SK-N-SH treated with all-trans-retinoic acid at 6 μM for 48 hours (cell line): ENCODE results near the gene CNGB1.

Experiments
- ATAC-seq: fragments of 200-7000 bp; cut with Tn5 transposase; 3 replicates; pipeline ENCODE4 v1.9.1; 2020; ENCODE audit warnings: mild to moderate bottlenecking, moderate library complexity
- ARNTL ChIP-seq: fragments of 450-650 bp; formaldehyde crosslinking; IDR thresholded peaks from 2 replicates; pipeline ENCODE4 v1.5.0; 2020; ENCODE audit warnings: low read depth, mild to moderate bottlenecking, moderate library complexity, borderline replicate concordance
- BACH2 ChIP-seq: fragments of 250-450 bp; sonication (Bioruptor Pico); IDR thresholded peaks from 2 replicates; pipeline ENCODE4 v1.9.0; 2021; ENCODE audit warnings: mild to moderate bottlenecking, borderline replicate concordance
- CREB5 ChIP-seq: fragments of 250-450 bp; sonication (Bioruptor Pico); IDR thresholded peaks from 2 replicates; pipeline ENCODE4 v1.5.1; 2020; ENCODE audit warnings: low read depth, mild to moderate bottlenecking, moderate library complexity
- CSDC2 ChIP-seq: fragments of 250-450 bp; sonication (Bioruptor Pico); IDR thresholded peaks from 2 replicates; pipeline ENCODE4 v1.5.0; 2020; ENCODE audit warnings: mild to moderate bottlenecking, moderate library complexity
- CSRNP3 ChIP-seq: fragments of 250-450 bp; sonication (Bioruptor Pico); IDR thresholded peaks from 2 replicates; pipeline ENCODE4 v1.5.1; 2021; ENCODE audit warnings: mild to moderate bottlenecking, moderate library complexity
- ESRRG ChIP-seq: fragments of 250-450 bp; sonication (Bioruptor Pico); IDR thresholded peaks from 2 replicates; pipeline ENCODE4 v1.6.1; 2021; ENCODE audit warnings: mild to moderate bottlenecking
- GLIS3 ChIP-seq: fragments of 250-450 bp; sonication (Bioruptor Pico); IDR thresholded peaks from 2 replicates; pipeline ENCODE4 v1.5.0; 2020; ENCODE audit warnings: mild to moderate bottlenecking, moderate library complexity
- ISL1 ChIP-seq: fragments of 250-450 bp; sonication (Bioruptor Pico); IDR thresholded peaks from 2 replicates; pipeline ENCODE4 v2.1.2; 2022; ENCODE audit warnings: mild to moderate bottlenecking, moderate library complexity
- OSR1 ChIP-seq: fragments of 250-450 bp; sonication (Bioruptor Pico); IDR thresholded peaks from 2 replicates; pipeline ENCODE4 v1.8.0; 2022; ENCODE audit warnings: moderate library complexity, mild to moderate bottlenecking, inconsistent platforms
- PATZ1 ChIP-seq: fragments of 250-450 bp; sonication (Bioruptor Pico); IDR thresholded peaks from 2 replicates; pipeline ENCODE4 v1.8.0; 2020; ENCODE audit warnings: mild to moderate bottlenecking, moderate library complexity, borderline replicate concordance
- RARB ChIP-seq: fragments of 250-450 bp; sonication (Bioruptor Pico); IDR thresholded peaks from 2 replicates; pipeline ENCODE4 v1.8.0; 2021; ENCODE audit warnings: mild to moderate bottlenecking, moderate library complexity
- SNAI2 ChIP-seq: fragments of 250-450 bp; sonication (Bioruptor Pico); IDR thresholded peaks from 2 replicates; pipeline ENCODE4 v1.5.0; 2020; ENCODE audit warnings: mild to moderate bottlenecking, moderate library complexity
- TCF4 ChIP-seq: fragments of 250-450 bp; sonication (Bioruptor Pico); IDR thresholded peaks from 2 replicates; pipeline ENCODE4 v1.8.0; 2021; ENCODE audit warnings: mild to moderate bottlenecking, moderate library complexity, borderline replicate concordance
- TSHZ2 ChIP-seq: fragments of 250-450 bp; sonication (Bioruptor Pico); IDR thresholded peaks from 2 replicates; pipeline ENCODE4 v1.5.0; 2020; ENCODE audit warnings: mild to moderate bottlenecking, moderate library complexity
- ZC3H10 ChIP-seq: fragments of 250-450 bp; sonication (Bioruptor Pico); IDR thresholded peaks from 2 replicates; pipeline ENCODE4 v1.5.1; 2021; ENCODE audit warnings: mild to moderate bottlenecking, moderate library complexity
- ZFP3 ChIP-seq: fragments of 250-450 bp; sonication (Bioruptor Pico); IDR thresholded peaks from 2 replicates; pipeline ENCODE4 v1.5.0; 2020; ENCODE audit warnings: mild to moderate bottlenecking, moderate library complexity
- ZNF565 ChIP-seq: fragments of 450-650 bp; formaldehyde crosslinking; conservative IDR thresholded peaks from 2 replicates; pipeline ENCODE4 v1.5.0; 2020; ENCODE audit warnings: low read depth, mild to moderate bottlenecking, moderate library complexity
- ZNF70 ChIP-seq: fragments of 450-650 bp; formaldehyde crosslinking; IDR thresholded peaks from 2 replicates; pipeline ENCODE4 v1.5.0; 2020; ENCODE audit warnings: mild to moderate bottlenecking, moderate library complexity
- ZNF8 ChIP-seq: fragments of 450-650 bp; formaldehyde crosslinking; IDR thresholded peaks from 2 replicates; pipeline ENCODE4 v1.5.0; 2020; ENCODE audit warnings: mild to moderate bottlenecking, moderate library complexity

Gene CNGB1

GRCh38 chr16:57959804-57960203 lies 11.1 kb downstream of the CNGB1 start:
- TF ChIP-seq OSR1 (CRISPR knock-in tag) (no peak), ARNTL (CRISPR knock-in tag) (no peak), CSRNP3 (no peak), ZNF70 (CRISPR knock-in tag) (no peak), CSDC2 (CRISPR knock-in tag) (no peak), BACH2 (no peak)
- no peak for ATAC-seq

GRCh38 chr16:57959121-57959520 lies 11.8 kb downstream of the CNGB1 start:
- TF ChIP-seq CREB5 (CRISPR knock-in tag) (no peak), CSRNP3 (no peak), ESRRG (CRISPR knock-in tag) (no peak), ZFP3 (CRISPR knock-in tag) (no peak), PATZ1 (CRISPR knock-in tag) (no peak), RARB (CRISPR knock-in tag) (no peak), ZNF8 (CRISPR knock-in tag) (no peak), CSDC2 (CRISPR knock-in tag) (no peak), ZC3H10 (CRISPR knock-in tag) (no peak), GLIS3 (CRISPR knock-in tag) (no peak), SNAI2 (no peak)
- no peak for ATAC-seq

- ATAC-seq = no peak
- no peak for TF ChIP-seq ZC3H10 (CRISPR knock-in tag)
- TF ChIP-seq SNAI2 = no peak
- no peak for TF ChIP-seq ZFP3 (CRISPR knock-in tag)
- TF ChIP-seq CSDC2 (CRISPR knock-in tag) = no peak
- TF ChIP-seq CREB5 (CRISPR knock-in tag) = no peak
- no peak for TF ChIP-seq TSHZ2 (CRISPR knock-in tag)
- TF ChIP-seq ZNF565 = no peak
- no peak for TF ChIP-seq ARNTL (CRISPR knock-in tag)
- no peak for TF ChIP-seq CSRNP3
- no peak for TF ChIP-seq PATZ1 (CRISPR knock-in tag)
- TF ChIP-seq TCF4 (CRISPR knock-in tag) = no peak
- TF ChIP-seq GLIS3 (CRISPR knock-in tag) = no peak
- TF ChIP-seq ISL1 (CRISPR knock-in tag) = no peak
Measured at GRCh38 chr16:57958544-57958943, 12.4 kb downstream of the CNGB1 start.
